ENCODE data around the gene C2orf81. TPM values are rescaled to one million over a fixed set of nuclear protein-coding genes. Genes with fewer than 3 reads are reported as not detected.
"Not testable (repeated sequence)": the region's sequence is repeated elsewhere in the genome, so short reads cannot be mapped to it uniquely, and the experiment has no call there.

C2orf81 gene
- polyA plus RNA-seq, 3 donors: 0.43 to 2.4 (median 1.5) TPM

DNA sequence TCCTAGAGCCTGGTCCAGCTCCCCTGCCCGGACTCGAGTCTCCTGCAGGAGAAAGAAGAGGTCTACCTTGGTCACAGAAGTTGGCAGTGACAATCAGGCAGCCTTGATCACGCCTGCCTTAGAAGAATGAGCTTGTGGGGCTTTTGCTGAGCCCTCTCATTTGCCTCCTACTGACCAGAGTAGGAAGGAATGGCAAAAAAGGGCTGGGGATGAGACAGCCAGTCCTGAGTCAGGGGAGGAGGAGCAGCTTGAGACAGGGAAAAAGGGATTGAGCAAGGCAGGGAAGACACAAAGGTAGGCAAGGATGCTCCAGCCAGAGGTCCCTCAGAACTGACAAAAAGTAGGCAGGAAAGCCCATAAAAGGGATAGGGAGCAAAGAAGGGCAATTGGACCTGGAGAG, 6.1 kb upstream of the C2orf81 start:
- WGBS, 3 donors: 74 to 86% (median 80%) methylated on average over 3 of the region's 3 CpGs
- no peak overlapping the region for H3K27ac ChIP-seq (ENCODE audit: low read depth, low read length)

DNA sequence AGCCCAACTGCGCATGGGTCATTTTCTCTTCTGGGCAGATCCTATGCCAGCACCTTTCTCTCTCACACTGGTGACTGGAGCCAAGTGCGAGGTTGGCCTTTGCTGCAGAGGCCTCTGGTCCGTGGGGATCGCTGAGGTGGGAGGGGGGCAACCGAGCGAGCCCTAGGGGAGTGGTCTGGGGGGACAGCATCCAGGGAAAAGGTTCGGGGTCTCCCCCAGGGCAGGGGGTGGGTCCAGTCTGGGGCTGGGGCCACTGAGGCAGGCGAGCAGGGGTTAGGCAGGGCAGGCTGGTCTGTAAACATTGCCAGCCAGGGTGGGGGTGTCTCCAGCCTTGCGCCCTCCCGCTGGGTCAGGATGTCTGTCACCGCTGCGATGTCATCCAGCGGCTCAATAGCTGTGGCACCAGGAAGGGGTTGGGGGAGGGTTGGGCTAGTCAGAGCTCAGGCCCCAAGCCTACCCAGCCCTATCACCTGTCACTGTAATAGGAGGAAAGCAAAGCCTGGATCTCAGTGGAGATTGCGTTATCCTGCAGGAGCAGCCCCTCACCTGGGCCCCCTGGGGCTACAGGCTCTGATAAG, 4.9 kb upstream of the C2orf81 start:
- 84 to 88% (median 85%) methylated on average over 13 to 14 of the region's 14 CpGs for WGBS, 3 donors
- no peak overlapping the region for H3K27ac ChIP-seq (ENCODE audit: low read depth, low read length)

DNA sequence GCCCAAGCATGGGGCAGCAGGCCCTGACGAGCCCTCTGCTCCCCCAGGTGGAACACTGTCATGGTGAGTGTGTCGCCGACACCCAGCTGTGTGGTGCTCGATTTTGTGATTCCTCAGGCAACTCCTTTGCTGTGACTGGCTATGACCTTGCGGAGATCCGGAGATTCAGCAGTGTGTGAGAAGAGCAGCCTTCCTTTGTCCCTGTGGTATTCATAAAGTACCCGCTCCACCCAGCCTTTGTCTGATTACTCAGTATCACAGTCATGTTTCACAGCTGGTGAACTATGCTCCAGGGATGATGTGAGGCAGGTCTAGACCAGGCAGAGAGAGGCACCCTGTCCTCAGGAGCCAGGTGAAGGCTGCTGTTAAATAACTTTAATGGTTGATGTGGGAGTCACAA, 4.1 kb upstream of the C2orf81 start:
- 77 to 88% (median 85%) methylated on average over 7 of the region's 7 CpGs for WGBS, 3 donors
- H3K27ac ChIP-seq (ENCODE audit: low read depth, low read length): no peak overlapping the region

DNA sequence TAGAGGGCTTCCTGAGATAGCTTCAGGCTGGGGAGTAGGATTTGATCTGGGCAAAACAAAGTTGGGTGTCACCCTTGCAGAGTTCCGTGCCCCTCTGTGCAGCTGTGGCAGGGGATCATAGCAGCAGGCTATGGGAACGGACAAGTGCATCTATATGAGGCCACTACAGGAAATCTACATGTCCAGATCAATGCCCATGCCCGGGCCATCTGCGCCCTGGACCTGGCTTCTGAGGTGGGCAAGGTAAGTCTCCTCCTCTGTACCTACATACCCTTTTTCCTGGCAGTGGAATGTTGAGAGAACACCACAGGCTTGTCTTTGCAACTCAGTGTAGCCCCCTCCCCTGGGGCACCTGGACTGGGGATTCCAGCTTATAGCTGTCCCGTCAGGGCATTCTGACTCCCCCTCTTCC, 3.6 kb upstream of the C2orf81 start:
- no peak overlapping the region for H3K27ac ChIP-seq (ENCODE audit: low read depth, low read length)
- WGBS, 3 donors: 72 to 91% (median 83%) methylated on average over 5 of the region's 5 CpGs

GRCh38 chr2:74424139-74424992, 2.9 kb upstream of the C2orf81 start:
- WGBS, 3 donors: 51 to 92% (median 88%) methylated on average over 5 of the region's 5 CpGs
- no peak overlapping the region for H3K27ac ChIP-seq (ENCODE audit: low read depth, low read length)

DNA sequence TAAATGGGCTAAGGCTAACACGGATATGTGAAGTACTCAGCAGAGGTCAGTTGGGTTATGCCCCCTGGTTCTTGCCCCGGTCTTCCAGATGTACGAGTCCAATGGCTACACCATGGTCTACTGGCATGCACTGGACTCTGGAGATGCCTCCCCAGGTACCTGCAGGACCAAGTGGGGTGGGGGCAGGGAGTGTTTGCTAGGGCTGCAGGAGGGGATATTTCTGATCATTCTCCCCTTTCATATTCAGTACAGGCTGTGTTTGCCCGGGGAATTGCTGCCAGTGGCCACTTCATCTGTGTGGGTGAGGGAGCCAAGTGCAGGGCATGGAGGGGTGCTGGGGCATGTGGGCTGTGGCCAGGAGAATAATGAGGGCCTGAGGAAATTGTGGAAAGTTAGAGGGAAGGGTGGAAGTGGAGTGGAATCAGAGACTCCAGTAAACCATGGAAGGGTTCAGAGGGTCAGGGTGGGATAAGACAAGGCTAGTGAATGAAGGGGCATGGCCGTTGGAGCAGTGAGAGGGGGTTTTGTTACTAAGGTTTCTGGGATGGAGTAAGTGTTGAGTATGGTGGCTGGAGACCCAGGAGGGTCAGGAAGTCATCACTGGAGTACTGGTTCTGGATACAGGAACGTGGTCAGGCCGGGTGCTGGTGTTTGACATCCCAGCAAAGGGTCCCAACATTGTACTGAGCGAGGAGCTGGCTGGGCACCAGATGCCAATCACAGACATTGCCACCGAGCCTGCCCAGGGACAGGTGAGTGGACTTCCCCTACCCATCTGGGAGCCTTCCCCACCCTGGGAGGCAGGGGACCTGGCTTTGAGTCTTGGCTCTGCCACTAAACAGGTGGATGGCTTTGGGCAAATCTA, 2.0 kb upstream of the C2orf81 start:
- WGBS, 3 donors: 76 to 87% (median 84%) methylated on average over 9 of the region's 9 CpGs
- no peak overlapping the region for H3K27ac ChIP-seq (ENCODE audit: low read depth, low read length)

- H3K27ac ChIP-seq (ENCODE audit: low read depth, low read length): not testable (repeated sequence)
- 69 to 78% (median 76%) methylated on average over 19 of the region's 19 CpGs for WGBS, 3 donors
These were observed 846 bp downstream of the C2orf81 start for GRCh38 chr2:74420443-74421103.

- no peak overlapping the region for H3K27ac ChIP-seq (ENCODE audit: low read depth, low read length)
- 77 to 82% (median 77%) methylated on average over 2 of the region's 2 CpGs for WGBS, 3 donors
These were observed 1.4 kb downstream of the C2orf81 start for GRCh38 chr2:74420006-74420405.

DNA sequence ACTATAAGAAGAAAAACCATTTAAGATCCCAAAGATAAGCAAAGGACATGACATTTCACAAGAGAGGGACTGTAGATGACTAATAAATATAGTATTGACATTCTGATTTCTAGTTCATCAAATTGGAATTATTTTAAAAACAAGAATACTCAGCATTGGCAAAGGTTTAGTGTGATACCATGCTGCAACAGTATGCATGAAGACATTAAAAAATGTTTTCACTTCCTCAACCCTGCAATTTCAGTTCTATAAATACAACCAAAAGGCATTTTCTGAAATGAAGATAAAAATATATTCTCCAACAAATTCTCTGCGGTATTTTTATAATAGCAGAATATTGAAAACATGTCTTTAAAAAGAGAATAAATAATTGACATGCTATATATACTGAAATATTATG, 2.1 kb downstream of the C2orf81 start:
- H3K27ac ChIP-seq (ENCODE audit: low read depth, low read length): no peak overlapping the region
- WGBS, 3 donors: 78 to 92% (median 83%) methylated on average over 1 of the region's 1 CpG

DNA sequence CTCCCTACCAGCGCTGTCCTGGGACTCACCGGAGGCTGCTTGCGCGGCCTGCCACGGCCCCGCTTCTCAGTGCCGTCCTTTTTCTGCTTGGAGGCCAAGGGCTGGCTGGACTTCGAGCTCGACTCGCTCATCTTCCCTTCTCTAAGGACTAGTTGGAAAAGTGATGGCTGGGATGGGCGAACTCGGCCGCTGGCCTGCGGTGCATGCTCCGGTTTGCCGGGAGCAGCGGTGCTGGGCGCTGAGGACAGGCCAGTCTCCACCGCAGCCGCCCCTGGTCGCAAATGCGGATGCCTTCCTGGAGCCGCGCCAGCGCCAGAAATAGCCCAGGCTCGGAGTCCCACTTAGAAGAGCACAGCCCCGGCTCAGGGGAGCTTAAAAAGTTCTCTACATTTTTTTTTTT, 3.1 kb downstream of the C2orf81 start:
- 72 to 82% (median 77%) methylated on average over 27 of the region's 27 CpGs for WGBS, 3 donors
- H3K27ac ChIP-seq (ENCODE audit: low read depth, low read length): no peak overlapping the region

DNA sequence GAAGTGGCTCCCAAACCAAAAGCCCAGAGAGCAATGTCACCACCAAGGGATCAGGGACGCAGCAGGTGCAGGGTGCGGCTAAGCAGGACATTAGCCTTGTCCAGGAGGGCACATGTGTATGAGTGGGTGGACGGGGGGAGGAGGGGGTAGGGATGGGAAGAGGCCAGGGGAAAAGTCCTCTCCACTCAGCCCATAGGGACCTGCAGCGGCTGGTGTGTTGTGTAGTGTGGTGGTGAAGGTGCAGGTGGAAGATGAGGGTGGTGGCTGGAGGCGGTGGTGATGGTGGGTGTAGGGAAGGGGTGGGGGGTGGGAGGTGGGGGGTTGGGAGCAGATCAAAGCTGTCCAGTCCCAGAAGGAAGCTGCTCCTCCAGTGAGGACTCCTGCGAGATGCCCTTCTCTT, 3.7 kb downstream of the C2orf81 start:
- WGBS, 3 donors: 92 to 96% (median 95%) methylated on average over 6 of the region's 6 CpGs
- no peak overlapping the region for H3K27ac ChIP-seq (ENCODE audit: low read depth, low read length)

DNA sequence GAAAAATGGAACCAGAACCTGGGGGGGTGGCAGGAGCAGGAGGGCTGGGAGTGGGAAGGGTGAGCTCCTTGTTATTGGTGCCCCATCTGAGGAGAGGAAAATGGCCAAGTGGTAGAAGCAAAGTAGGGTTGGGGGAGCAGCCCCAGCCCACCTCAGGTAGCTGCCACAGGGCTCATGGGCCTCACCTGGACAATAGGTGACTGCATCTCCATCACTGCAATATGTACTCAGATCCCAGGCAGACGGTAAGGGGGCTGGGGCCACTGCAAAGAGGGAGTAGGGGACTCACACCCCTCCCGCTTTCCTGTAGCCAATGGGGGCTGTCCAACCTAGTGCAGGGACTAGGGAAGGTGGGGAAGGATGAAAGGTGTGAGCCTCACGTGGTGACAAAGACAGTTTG, 4.2 kb downstream of the C2orf81 start:
- WGBS, 3 donors: 85 to 89% (median 88%) methylated on average over 3 of the region's 3 CpGs
- H3K27ac ChIP-seq (ENCODE audit: low read depth, low read length): no peak overlapping the region

GRCh38 chr2:74416778-74417177, 4.6 kb downstream of the C2orf81 start:
- 66 to 71% (median 68%) methylated on average over 3 of the region's 3 CpGs for WGBS, 3 donors
- no peak overlapping the region for H3K27ac ChIP-seq (ENCODE audit: low read depth, low read length)

DNA sequence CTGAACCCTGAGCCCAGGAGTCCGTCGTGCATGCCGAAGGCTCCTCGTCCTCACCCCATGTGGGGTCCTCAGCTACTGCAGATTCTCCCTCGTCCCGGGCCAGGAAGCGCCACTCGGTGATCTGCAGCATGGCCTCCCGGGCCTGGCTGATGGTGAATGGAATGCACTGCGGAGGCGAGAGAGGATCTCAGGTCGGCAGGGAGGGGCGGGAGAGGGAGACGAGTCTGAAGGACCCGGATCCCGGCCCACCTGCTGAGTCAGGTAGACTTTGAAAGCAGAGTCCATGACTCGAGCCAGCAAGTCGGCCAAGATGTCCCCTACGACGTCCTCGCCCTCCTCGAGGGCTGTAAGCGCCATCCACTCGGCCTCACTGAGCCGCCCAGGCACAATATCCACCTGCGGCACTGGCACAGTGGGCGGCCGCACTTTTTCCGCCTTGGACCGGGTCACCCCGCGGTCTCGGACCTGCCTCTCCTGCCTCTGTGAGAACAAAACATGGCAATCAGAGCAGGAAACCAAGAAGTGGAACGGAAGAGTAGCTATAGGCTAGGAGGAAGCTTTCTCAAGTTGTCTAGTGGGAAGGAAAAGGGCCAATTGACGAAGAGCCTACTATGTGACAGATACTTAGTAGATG, 5.5 kb downstream of the C2orf81 start:
- H3K27ac ChIP-seq (ENCODE audit: low read depth, low read length): no peak overlapping the region
- 47 to 63% (median 49%) methylated on average over 35 of the region's 35 CpGs for WGBS, 3 donors

- no peak overlapping the region for H3K27ac ChIP-seq (ENCODE audit: low read depth, low read length)
- 4 to 11% (median 5%) methylated on average over 60 to 66 of the region's 66 CpGs for WGBS, 3 donors
These were observed 6.3 kb downstream of the C2orf81 start for GRCh38 chr2:74414881-74415761.

GRCh38 chr2:74414441-74414840, 7.0 kb downstream of the C2orf81 start:
- no peak overlapping the region for H3K27ac ChIP-seq (ENCODE audit: low read depth, low read length)

GRCh38 chr2:74413001-74413698, 8.3 kb downstream of the C2orf81 start:
- WGBS, 3 donors: 66 to 71% (median 67%) methylated on average over 8 of the region's 8 CpGs
- H3K27ac ChIP-seq (ENCODE audit: low read depth, low read length): no peak overlapping the region

More at GRCh38 chr2:74414441-74414840, 7.0 kb downstream of the C2orf81 start:
- 56 to 63% (median 62%) methylated on average over 19 of the region's 19 CpGs for WGBS, 3 donors

Measured in adipose tissue (tissue), 3 donors.